IMR-90 (cell line): ENCODE results near the gene KRT6B. TPM values are rescaled to one million over a fixed set of nuclear protein-coding genes. Genes with fewer than 3 reads are reported as not detected.

ENCODE experiments used
- ATAC-seq: fragments of 200-7000 bp; cut with Tn5 transposase; 2 replicates; pipeline ENCODE4 v1.9.1; 2020; ENCODE audit warnings: low read depth, mild to moderate bottlenecking, moderate library complexity
- BruUV-seq: library from RNA; stranded (reverse); fragments of 400-500 nt; replicated peaks from 2 replicates; lab custom pipeline; 2021; lab: Mats Ljungman, UMichigan
- CTCF ChIA-PET: fragments of 300-600 bp; formaldehyde crosslinking; extraction: SDS; loops from one replicate; lab custom pipeline; 2021; ENCODE audit warnings: antibody characterized with exemption; lab: Yijun Ruan, JAX
- POLR2A ChIA-PET: fragments of 300-600 bp; sonication (Branson Sonifier 250); formaldehyde crosslinking; loops from one replicate; lab custom pipeline; 2022; ENCODE audit warnings: antibody characterized with exemption; ENCODE audit not compliant: unreplicated experiment; lab: Charles Lee
- DNase-seq: peaks from one replicate; pipeline ENCODE4 v3.0.0; 2013
- H2AFZ ChIP-seq: replicated peaks from 2 replicates; pipeline ENCODE3; 2013; ENCODE audit warnings: low read length, mild to moderate bottlenecking; ENCODE audit not compliant: poor library complexity
- H2AK5ac ChIP-seq: 2 replicates; pipeline ENCODE4 v1.6.1; 2013; ENCODE audit warnings: low read depth, low read length, inconsistent platforms
- H2AK9ac ChIP-seq: replicated peaks from 2 replicates; pipeline ENCODE3; 2013; ENCODE audit warnings: mild to moderate bottlenecking, low read depth, low read length, moderate library complexity; ENCODE audit not compliant: poor library complexity
- H2BK120ac ChIP-seq: 2 replicates; pipeline ENCODE4 v1.6.1; 2013; ENCODE audit warnings: low read depth, low read length, inconsistent platforms
- H2BK15ac ChIP-seq: 3 replicates; pipeline ENCODE4 v1.6.1; 2013; ENCODE audit warnings: low read depth, low read length, inconsistent platforms
- H2BK20ac ChIP-seq: 2 replicates; pipeline ENCODE4 v1.6.1; 2013; ENCODE audit warnings: low read depth, mild to moderate bottlenecking, inconsistent platforms, low read length, moderate library complexity
- H2BK5ac ChIP-seq: 2 replicates; pipeline ENCODE4 v1.6.1; 2013; ENCODE audit warnings: mild to moderate bottlenecking, low read depth, low read length, inconsistent platforms; ENCODE audit not compliant: poor library complexity, severe bottlenecking
- H3K14ac ChIP-seq: replicated peaks from 2 replicates; pipeline ENCODE4 v1.6.1; 2013; ENCODE audit warnings: low read depth, low read length, inconsistent platforms
- H3K18ac ChIP-seq: 2 replicates; pipeline ENCODE4 v1.6.1; 2013; ENCODE audit warnings: low read depth, low read length, control low read depth
- H3K23ac ChIP-seq: 2 replicates; pipeline ENCODE4 v1.6.1; 2013; ENCODE audit warnings: low read depth, low read length, inconsistent platforms
- H3K27ac ChIP-seq: 2 replicates; pipeline ENCODE4 v1.5.1; 2013; ENCODE audit warnings: mild to moderate bottlenecking, control low read depth, low read length; ENCODE audit not compliant: insufficient read depth
- H3K27me3 ChIP-seq: 2 replicates; pipeline ENCODE4 v1.6.1; 2013; ENCODE audit warnings: low read length; ENCODE audit not compliant: control insufficient read depth, insufficient read depth
- H3K36me3 ChIP-seq: 2 replicates; pipeline ENCODE4 v1.6.1; 2013; ENCODE audit warnings: low read length, mixed read lengths; ENCODE audit not compliant: control insufficient read depth, insufficient read depth
- H3K4ac ChIP-seq: 2 replicates; pipeline ENCODE4 v1.6.1; 2013; ENCODE audit warnings: low read depth, low read length, inconsistent platforms
- H3K4me1 ChIP-seq: 2 replicates; pipeline ENCODE4 v1.6.1; 2013; ENCODE audit warnings: low read length, mixed read lengths; ENCODE audit not compliant: control insufficient read depth, insufficient read depth
- H3K4me2 ChIP-seq: 2 replicates; pipeline ENCODE4 v1.6.1; 2013; ENCODE audit warnings: low read depth, mild to moderate bottlenecking, control low read depth, low read length, moderate library complexity
- H3K4me3 ChIP-seq: 2 replicates; pipeline ENCODE4 v1.5.1; 2013; ENCODE audit warnings: low read depth, mild to moderate bottlenecking, control low read depth, low read length, moderate library complexity; ENCODE audit not compliant: insufficient read depth
- H3K56ac ChIP-seq: 2 replicates; pipeline ENCODE4 v1.6.1; 2013; ENCODE audit warnings: low read length, inconsistent platforms; ENCODE audit not compliant: insufficient read depth; ENCODE audit errors: extremely low read depth
- H3K79me1 ChIP-seq, 2 experiments: 2 replicates each; pipeline ENCODE4 v1.6.1; 2013; ENCODE audit warnings: low read length in 2 of 2, inconsistent platforms in 1 of 2, low read depth in 1 of 2
- H3K9ac ChIP-seq: 2 replicates; pipeline ENCODE4 v1.6.1; 2013; ENCODE audit warnings: low read depth, low read length, control low read depth
- H3K9me1 ChIP-seq: 2 replicates; pipeline ENCODE4 v1.6.1; 2013; ENCODE audit warnings: low read length, inconsistent platforms; ENCODE audit not compliant: insufficient read depth
- H3K9me3 ChIP-seq: 2 replicates; pipeline ENCODE4 v1.6.1; 2013; ENCODE audit warnings: low read length; ENCODE audit not compliant: control insufficient read depth, insufficient read depth
- H4K20me1 ChIP-seq: 2 replicates; pipeline ENCODE4 v1.6.1; 2013; ENCODE audit warnings: low read length, inconsistent platforms; ENCODE audit not compliant: insufficient read depth
- H4K5ac ChIP-seq: 2 replicates; pipeline ENCODE4 v1.6.1; 2013; ENCODE audit warnings: mild to moderate bottlenecking, low read depth, low read length, control low read depth
- H4K8ac ChIP-seq, 2 experiments: 2 replicates each; pipeline ENCODE4 v1.6.1; 2013; ENCODE audit warnings: low read depth in 2 of 2, low read length in 2 of 2, control low read depth in 1 of 2, inconsistent platforms in 1 of 2
- H4K91ac ChIP-seq: 2 replicates; pipeline ENCODE4 v1.6.1; 2013; ENCODE audit warnings: low read depth, low read length, inconsistent platforms; ENCODE audit not compliant: insufficient read depth
- BHLHE40 ChIP-seq: fragments of 150-350 bp; IDR thresholded peaks from 2 replicates; pipeline ENCODE4 v1.6.1; 2016; ENCODE audit warnings: mild to moderate bottlenecking, low read depth, low read length
- CEBPB ChIP-seq: IDR thresholded peaks from 2 replicates; pipeline ENCODE4 v1.6.1; 2012; ENCODE audit warnings: low read depth, low read length, improper control_type of control experiment
- CHD1 ChIP-seq: IDR thresholded peaks from 2 replicates; pipeline ENCODE4 v1.6.1; 2012; ENCODE audit warnings: low read depth, low read length, improper control_type of control experiment
- FOS ChIP-seq: fragments of 150-350 bp; IDR thresholded peaks from 2 replicates; pipeline ENCODE4 v1.6.1; 2016; ENCODE audit warnings: low read depth, low read length
- MAFK ChIP-seq: IDR thresholded peaks from 2 replicates; pipeline ENCODE4 v1.6.1; 2012; ENCODE audit warnings: low read depth, low read length, improper control_type of control experiment
- MAZ ChIP-seq: IDR thresholded peaks from 2 replicates; pipeline ENCODE4 v1.6.1; 2012; ENCODE audit warnings: low read depth, mild to moderate bottlenecking, low read length, improper control_type of control experiment, moderate library complexity, borderline replicate concordance
- MXI1 ChIP-seq: IDR thresholded peaks from 2 replicates; pipeline ENCODE4 v1.6.1; 2012; ENCODE audit warnings: low read depth, mild to moderate bottlenecking, low read length, moderate library complexity, borderline replicate concordance
- NFE2L2 ChIP-seq: fragments of 150-350 bp; IDR thresholded peaks from 2 replicates; pipeline ENCODE4 v1.6.1; 2016; ENCODE audit warnings: low read depth, mild to moderate bottlenecking, low read length
- POLR2A ChIP-seq: IDR thresholded peaks from 2 replicates; pipeline ENCODE4 v1.6.1; 2012; ENCODE audit warnings: mild to moderate bottlenecking, low read depth, low read length
- RAD21 ChIP-seq: IDR thresholded peaks from 2 replicates; pipeline ENCODE4 v1.6.1; 2012; ENCODE audit warnings: low read length, improper control_type of control experiment
- RFX5 ChIP-seq: IDR thresholded peaks from 2 replicates; pipeline ENCODE4 v1.8.0; 2012; ENCODE audit warnings: low read depth, mild to moderate bottlenecking, low read length, moderate library complexity
- SMC3 ChIP-seq: fragments of 150-350 bp; IDR thresholded peaks from 2 replicates; pipeline ENCODE4 v1.6.1; 2016; ENCODE audit warnings: low read depth, mild to moderate bottlenecking, antibody characterized with exemption, low read length, moderate library complexity
- WGBS, 2 experiments: methylation state at CpG; one replicate each; pipeline versions ENCODE4 v1.1.5 to v1.1.7; 2013; ENCODE audit warnings: missing lambda C conversion rate in 2 of 2; ENCODE audit not compliant: insufficient read length in 1 of 2; ENCODE audit errors: extremely low coverage in 2 of 2; 5-methylcytosine and 5-hydroxymethylcytosine counted together
- dilution Hi-C: fragments of 300-500 bp; cut with HindIII; formaldehyde crosslinking; loops from one replicate; pipeline ENCODE4 v1.14.3; 2018; ENCODE audit warnings: low sequenced_read_pairs; ENCODE audit not compliant: unreplicated experiment
- in situ Hi-C: fragments of 300-500 bp; cut with MboI; formaldehyde crosslinking; loops from 3 replicates; pipeline ENCODE4 v1.14.3; 2019; ENCODE audit warnings: low sequenced_read_pairs, inconsistent platforms, mixed read lengths
- intact Hi-C: fragments of 100-400 bp; cut with micrococcal nuclease; formaldehyde crosslinking; loops from 2 replicates; pipeline ENCODE4 v1.10.0; 2022
- polyA plus RNA-seq, 3 experiments: library from polyadenylated mRNA; depleted of rRNA; stranded (reverse); fragments of >200 nt; gene quantifications; 2 replicates each; pipeline ENCODE4 v1.2.3, GENCODE V29; 2012; ENCODE audit warnings: low replicate concordance in 1 of 3
- total RNA-seq: library from RNA; depleted of rRNA; stranded (reverse); fragments of >200 nt; gene quantifications from 2 replicates; pipeline ENCODE4 v1.2.3, GENCODE V29; 2012
- TF ChIP-seq, protein P1 (sequence below): fragments of 150-350 bp; IDR thresholded peaks from 2 replicates; pipeline ENCODE4 v1.6.1; 2017; ENCODE audit warnings: mild to moderate bottlenecking, antibody characterized with exemption, low read length, low read depth
- TF ChIP-seq, protein P2 (sequence below): fragments of 150-350 bp; IDR thresholded peaks from 2 replicates; pipeline ENCODE4 v1.6.1; 2016; ENCODE audit warnings: low read depth, mild to moderate bottlenecking, low read length, moderate library complexity, borderline replicate concordance
- TF ChIP-seq, protein P3 (sequence below): conservative IDR thresholded peaks from 2 replicates; pipeline ENCODE4 v1.5.1; 2012; ENCODE audit warnings: mild to moderate bottlenecking, low read depth, low read length, improper control_type of control experiment

The KRT6B gene
- total and polyA plus RNA-seq, 2 of the 4 experiments (the other 2 are of a cell fraction) = not detected

DNA sequence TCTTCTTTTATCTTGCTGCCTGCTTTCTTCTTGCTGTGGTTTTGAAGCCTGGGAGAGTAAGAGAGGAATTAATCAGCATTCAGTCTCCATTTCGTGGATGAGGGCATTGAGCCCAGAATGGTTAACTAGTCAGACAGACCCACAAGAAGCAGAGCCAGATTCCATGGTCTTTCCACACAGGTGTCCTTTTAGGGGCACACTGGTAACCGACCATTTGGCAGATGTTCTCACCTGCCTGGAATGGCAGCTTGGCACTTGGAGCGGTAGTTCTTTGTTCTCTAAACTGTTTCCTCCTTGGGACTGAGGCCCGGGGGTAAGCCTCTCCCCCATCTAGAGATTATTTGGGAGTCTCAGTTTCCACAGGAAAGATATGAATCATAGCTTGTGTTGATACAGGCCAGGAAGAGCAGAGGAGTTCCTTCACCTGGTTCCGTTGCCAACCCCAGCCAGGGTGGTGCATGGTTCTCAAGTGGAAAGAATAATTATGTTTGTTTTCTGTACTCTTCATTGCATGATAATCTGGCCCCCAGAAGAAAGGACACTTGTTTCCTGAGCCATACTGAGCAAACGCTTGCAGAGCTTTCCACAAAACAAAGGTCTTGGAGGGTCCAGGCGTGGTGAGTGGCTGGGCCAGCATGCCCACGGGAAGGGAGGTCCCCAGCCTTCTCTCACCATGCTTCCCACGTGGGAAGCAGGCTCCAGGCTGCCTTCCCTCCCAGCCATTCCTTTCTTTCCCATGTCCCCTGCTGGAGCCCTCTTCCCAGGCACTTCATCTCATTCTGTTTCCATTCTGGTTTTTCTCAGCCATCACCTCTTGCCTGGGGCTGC, 15.7 kb downstream of the KRT6B start:
- Histone ChIP-seq H2AK9ac (no peak overlapping the region), H2AFZ (no peak overlapping the region), H2BK120ac (no peak overlapping the region), H3K9me1 (no peaks in the 10 kb centered on the region), H2BK20ac (no peak overlapping the region), H3K36me3 (no peaks in the 10 kb centered on the region), H3K27me3 (peaks cover 10% of the 10 kb centered on the region), H3K56ac (no peak overlapping the region), H3K4ac (no peak overlapping the region), H2AK5ac (no peak overlapping the region), H3K18ac (no peak overlapping the region), H4K8ac (no peak overlapping the region), H4K5ac (no peak overlapping the region), H3K9me3 (no peaks in the 10 kb centered on the region), H4K91ac (no peak overlapping the region), H3K4me3 (no peak overlapping the region), H4K20me1 (no peaks in the 10 kb centered on the region), H3K4me2 (no peak overlapping the region), H3K14ac (no peak overlapping the region), H3K9ac (no peak overlapping the region), H3K79me1 (no peaks in the 10 kb centered on the region), H3K27ac (no peak overlapping the region), H2BK5ac (no peak overlapping the region), H2BK15ac (no peak overlapping the region), H3K23ac (no peak overlapping the region), H3K4me1 (no peaks in the 10 kb centered on the region; the same call in 1 of the 2 replicates)
- dilution Hi-C loops = no loop called here
- 43% methylated on average over 5 of the region's 9 CpGs; no CpG with 5 or more reads in 1 of the 2 experiments for WGBS, 2 experiments
- intact Hi-C loops = no loop called here
- ATAC-seq (no peak), DNase-seq (peak; percentile 6)
- POLR2A ChIA-PET = no interaction called here
- no TSS peak for BruUV-seq
- no peak for TF ChIP-seq CEBPB
- no peak for TF ChIP-seq CHD1
- TF ChIP-seq, protein P1, sequence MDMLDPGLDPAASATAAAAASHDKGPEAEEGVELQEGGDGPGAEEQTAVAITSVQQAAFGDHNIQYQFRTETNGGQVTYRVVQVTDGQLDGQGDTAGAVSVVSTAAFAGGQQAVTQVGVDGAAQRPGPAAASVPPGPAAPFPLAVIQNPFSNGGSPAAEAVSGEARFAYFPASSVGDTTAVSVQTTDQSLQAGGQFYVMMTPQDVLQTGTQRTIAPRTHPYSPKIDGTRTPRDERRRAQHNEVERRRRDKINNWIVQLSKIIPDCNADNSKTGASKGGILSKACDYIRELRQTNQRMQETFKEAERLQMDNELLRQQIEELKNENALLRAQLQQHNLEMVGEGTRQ = no peak
- TF ChIP-seq SMC3 = no peak
- no peak for TF ChIP-seq NFE2L2
- TF ChIP-seq FOS = no peak
- TF ChIP-seq MXI1 = no peak
- no peak for TF ChIP-seq RFX5
- TF ChIP-seq, protein P2, sequence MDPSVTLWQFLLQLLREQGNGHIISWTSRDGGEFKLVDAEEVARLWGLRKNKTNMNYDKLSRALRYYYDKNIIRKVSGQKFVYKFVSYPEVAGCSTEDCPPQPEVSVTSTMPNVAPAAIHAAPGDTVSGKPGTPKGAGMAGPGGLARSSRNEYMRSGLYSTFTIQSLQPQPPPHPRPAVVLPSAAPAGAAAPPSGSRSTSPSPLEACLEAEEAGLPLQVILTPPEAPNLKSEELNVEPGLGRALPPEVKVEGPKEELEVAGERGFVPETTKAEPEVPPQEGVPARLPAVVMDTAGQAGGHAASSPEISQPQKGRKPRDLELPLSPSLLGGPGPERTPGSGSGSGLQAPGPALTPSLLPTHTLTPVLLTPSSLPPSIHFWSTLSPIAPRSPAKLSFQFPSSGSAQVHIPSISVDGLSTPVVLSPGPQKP = no peak
- TF ChIP-seq MAFK = no peak
- no peak for TF ChIP-seq POLR2A
- TF ChIP-seq, protein P3, sequence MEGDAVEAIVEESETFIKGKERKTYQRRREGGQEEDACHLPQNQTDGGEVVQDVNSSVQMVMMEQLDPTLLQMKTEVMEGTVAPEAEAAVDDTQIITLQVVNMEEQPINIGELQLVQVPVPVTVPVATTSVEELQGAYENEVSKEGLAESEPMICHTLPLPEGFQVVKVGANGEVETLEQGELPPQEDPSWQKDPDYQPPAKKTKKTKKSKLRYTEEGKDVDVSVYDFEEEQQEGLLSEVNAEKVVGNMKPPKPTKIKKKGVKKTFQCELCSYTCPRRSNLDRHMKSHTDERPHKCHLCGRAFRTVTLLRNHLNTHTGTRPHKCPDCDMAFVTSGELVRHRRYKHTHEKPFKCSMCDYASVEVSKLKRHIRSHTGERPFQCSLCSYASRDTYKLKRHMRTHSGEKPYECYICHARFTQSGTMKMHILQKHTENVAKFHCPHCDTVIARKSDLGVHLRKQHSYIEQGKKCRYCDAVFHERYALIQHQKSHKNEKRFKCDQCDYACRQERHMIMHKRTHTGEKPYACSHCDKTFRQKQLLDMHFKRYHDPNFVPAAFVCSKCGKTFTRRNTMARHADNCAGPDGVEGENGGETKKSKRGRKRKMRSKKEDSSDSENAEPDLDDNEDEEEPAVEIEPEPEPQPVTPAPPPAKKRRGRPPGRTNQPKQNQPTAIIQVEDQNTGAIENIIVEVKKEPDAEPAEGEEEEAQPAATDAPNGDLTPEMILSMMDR = no peak
- TF ChIP-seq MAZ = no peak
- TF ChIP-seq BHLHE40 = no peak
- no peak for TF ChIP-seq RAD21
- CTCF ChIA-PET = no interaction called here
- in situ Hi-C loops = no loop called here
